Measurements from ENCODE around the gene MED1.
A peak's percentile ranks its signal among the peaks of the same experiment; 100 is the strongest.

Gene MED1

DNA sequence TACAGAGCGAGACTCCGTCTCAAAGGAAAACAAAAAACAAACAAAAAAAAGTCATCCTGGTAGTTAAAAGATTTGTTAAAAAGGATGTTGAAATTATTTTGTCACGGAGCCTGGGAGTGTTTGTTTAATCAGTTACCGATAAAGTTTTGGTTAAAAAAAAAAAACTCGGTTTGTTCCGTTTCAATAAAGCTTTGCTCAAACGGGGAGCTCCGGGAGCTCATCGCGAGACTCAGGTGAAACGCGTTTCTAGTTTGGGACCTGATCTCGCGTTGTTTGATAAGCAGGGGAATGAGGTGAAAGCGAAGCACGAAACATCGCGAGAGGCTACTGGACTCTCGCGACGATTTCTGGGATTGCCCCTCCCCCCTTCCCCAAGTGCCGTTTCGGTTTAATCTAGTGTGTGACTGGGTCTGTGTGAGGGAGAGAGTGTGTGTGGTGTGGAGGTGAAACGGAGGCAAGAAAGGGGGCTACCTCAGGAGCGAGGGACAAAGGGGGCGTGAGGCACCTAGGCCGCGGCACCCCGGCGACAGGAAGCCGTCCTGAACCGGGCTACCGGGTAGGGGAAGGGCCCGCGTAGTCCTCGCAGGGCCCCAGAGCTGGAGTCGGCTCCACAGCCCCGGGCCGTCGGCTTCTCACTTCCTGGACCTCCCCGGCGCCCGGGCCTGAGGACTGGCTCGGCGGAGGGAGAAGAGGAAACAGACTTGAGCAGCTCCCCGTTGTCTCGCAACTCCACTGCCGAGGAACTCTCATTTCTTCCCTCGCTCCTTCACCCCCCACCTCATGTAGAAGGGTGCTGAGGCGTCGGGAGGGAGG is 10.3 kb upstream of the MED1 start, which contains the start of gene CDK12 (continued):
- TF ChIP-seq ZNF132 (tag by site-specific recombination; IDR thresholded peaks at IDR 0.05; ENCODE audit: borderline replicate concordance) (no peak), SP7 (tag by site-specific recombination; IDR thresholded peaks at IDR 0.05) (peak; percentile 91), ZNF280C (tag by site-specific recombination; IDR thresholded peaks at IDR 0.05) (no peak), SETDB1 (IDR thresholded peaks at IDR 0.05; ENCODE audit: insufficient read length, low read length) (peak; percentile 68), KLF10 (tag by site-specific recombination; IDR thresholded peaks at IDR 0.05) (peak; percentile 51), ZNF548 (tag by site-specific recombination; IDR thresholded peaks at IDR 0.05) (no peak), ZNF561 (tag by site-specific recombination; IDR thresholded peaks at IDR 0.05; ENCODE audit: borderline replicate concordance) (peak; percentile 96), ZNF274 (IDR thresholded peaks at IDR 0.05; ENCODE audit: low read length) (no peak), ZNF274 (tag by site-specific recombination; IDR thresholded peaks at IDR 0.05; ENCODE audit: borderline replicate concordance) (no peak), ZNF510 (tag by site-specific recombination; IDR thresholded peaks at IDR 0.05; ENCODE audit: insufficient replicate concordance) (no peak), GFI1B (tag by site-specific recombination; IDR thresholded peaks at IDR 0.05) (no peak), ZNF394 (tag by site-specific recombination; IDR thresholded peaks at IDR 0.05; ENCODE audit: borderline replicate concordance) (0 out of 2 replicates have a peak, but pooled peaks have one; percentile 55), ZNF292 (tag by site-specific recombination; IDR thresholded peaks at IDR 0.05; ENCODE audit: borderline replicate concordance, low read depth) (no peak), ZFP37 (tag by site-specific recombination; IDR thresholded peaks at IDR 0.05) (peak; percentile 91)

DNA sequence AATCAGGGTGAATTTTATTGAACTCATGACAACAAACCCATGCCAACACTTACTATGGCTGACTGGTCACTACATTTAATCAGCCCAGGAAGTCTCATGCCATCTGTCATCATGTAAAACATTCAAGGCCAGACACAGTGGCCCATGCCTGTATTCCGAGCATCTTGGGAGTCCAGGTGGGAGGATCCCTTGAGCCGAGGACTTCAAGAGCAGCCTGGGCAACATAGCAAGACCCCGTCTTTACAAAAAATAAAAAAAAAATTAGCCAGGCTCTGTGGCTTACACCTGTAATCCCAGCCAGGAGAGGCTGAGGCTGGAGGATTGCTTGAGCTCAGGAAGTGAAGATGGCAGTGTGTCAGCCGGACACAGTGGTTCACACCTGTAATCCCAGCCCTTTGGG is 4.9 kb upstream of the MED1 start:
- no peak overlapping the region for H3K4me3 ChIP-seq (ENCODE audit: low read depth, low read length)
- POLR2A ChIA-PET = interaction anchor here (0.7 kb wide), 1 partner anchor 143 kb away, joined by 6 read pairs; no protein-coding TSS in a partner anchor
- CTCF ChIA-PET = interaction anchor here (0.7 kb wide), 1 partner anchor 27 kb away, joined by 3 read pairs; no protein-coding TSS in a partner anchor
- TF ChIP-seq ZNF548 (tag by site-specific recombination; IDR thresholded peaks at IDR 0.05) = no peak
- no peak for TF ChIP-seq ZNF146 (tag by site-specific recombination; IDR thresholded peaks at IDR 0.05)
- no peak for TF ChIP-seq ZNF510 (tag by site-specific recombination; IDR thresholded peaks at IDR 0.05; ENCODE audit: insufficient replicate concordance)
- peak; percentile 82; the same call in 1 of the 2 replicates for TF ChIP-seq ZNF121 (tag by site-specific recombination; IDR thresholded peaks at IDR 0.05)
- no peak for TF ChIP-seq ZNF792 (tag by site-specific recombination; IDR thresholded peaks at IDR 0.05)
- TF ChIP-seq ZBTB8A (tag by site-specific recombination; IDR thresholded peaks at IDR 0.05) = no peak
- H3K4me1 ChIP-seq (ENCODE audit: control insufficient read depth, insufficient read depth, low read length) = no peaks in the 10 kb centered on the region
- no peaks in the 10 kb centered on the region for H3K9me3 ChIP-seq (ENCODE audit: control insufficient read depth, insufficient read depth, low read depth, low read length)
- H3K27ac ChIP-seq (ENCODE audit: extremely low read depth, low read depth, low read length) = no peak overlapping the region
- no peaks in the 10 kb centered on the region; a peak in 1 of 3 replicates for H3K36me3 ChIP-seq (ENCODE audit: control insufficient read depth in 2 of 2, insufficient read depth in 1 of 2, low read length in 2 of 2)

- peaks cover 35 to 43% of the 10 kb centered on the region in 2 experiments for H3K36me3 ChIP-seq (ENCODE audit: control insufficient read depth in 2 of 2, insufficient read depth in 1 of 2, low read length in 2 of 2)
- CTCF ChIA-PET = interaction anchor here (0.9 kb wide), 1 partner anchor 210 kb away, joined by 3 read pairs; no protein-coding TSS in a partner anchor
- no peaks in the 10 kb centered on the region for H3K9me3 ChIP-seq (ENCODE audit: control insufficient read depth, insufficient read depth, low read depth, low read length)
- H3K4me1 ChIP-seq (ENCODE audit: control insufficient read depth, insufficient read depth, low read length) = no peaks in the 10 kb centered on the region
- POLR2A ChIA-PET = interaction anchor here (0.6 to 6.0 kb wide), 2 partner anchors 11 to 29 kb away, joined by 3 to 131 read pairs; partner anchors contain the start of gene CDK12
- peak overlapping the region; percentile 83 for H3K27ac ChIP-seq (ENCODE audit: extremely low read depth, low read depth, low read length)
- H3K4me3 ChIP-seq (ENCODE audit: low read depth, low read length) = peak overlapping the region; percentile 84
- TF ChIP-seq ZBTB11 (tag by site-specific recombination; conservative IDR thresholded peaks at IDR 0.05; ENCODE audit: low read depth) (no peak), GLIS1 (tag by site-specific recombination; IDR thresholded peaks at IDR 0.05) (peak; percentile 42), ZNF600 (tag by site-specific recombination; IDR thresholded peaks at IDR 0.05) (peak; percentile 45; the same call in 1 of the 2 replicates), ZNF610 (tag by site-specific recombination; IDR thresholded peaks at IDR 0.05; ENCODE audit: borderline replicate concordance) (no peak), YY1 (tag by site-specific recombination; IDR thresholded peaks at IDR 0.05) (no peak), ZSCAN18 (tag by site-specific recombination; IDR thresholded peaks at IDR 0.05) (no peak), ZNF530 (tag by site-specific recombination; IDR thresholded peaks at IDR 0.05; ENCODE audit: low read depth) (no peak), ZFP41 (tag by site-specific recombination; IDR thresholded peaks at IDR 0.05; ENCODE audit: borderline replicate concordance) (no peak)
Observed at GRCh38 chr17:39450051-39450450, 1.0 kb downstream of the MED1 start.

Data from HEK293 (cell line).